Right atrium auricular region (tissue), 2 donors: ENCODE data around the gene CFAP299. TPM values are rescaled to one million over a fixed set of nuclear protein-coding genes. Genes with fewer than 3 reads are reported as not detected.

Experiments
- DNase-seq: peaks from one replicate; pipeline ENCODE4 v3.0.0-alpha.2; 2019; ENCODE audit warnings: low spot score
- H3K27ac ChIP-seq, 2 donors: fragments of 200-600 bp; sonication (generic); 1 replicate in 1 of 2; 2 replicates in 1 of 2; pipeline ENCODE4 v1.5.1; 2016 to 2019
- H3K27me3 ChIP-seq, 2 donors: fragments of 200-600 bp; sonication (generic); one replicate each; pipeline versions ENCODE4 v1.5.1 to v1.6.0; 2017 to 2019
- H3K36me3 ChIP-seq: fragments of 200-600 bp; sonication (generic); one replicate; pipeline ENCODE4 v1.5.1; 2016
- H3K4me1 ChIP-seq, 2 donors: fragments of 200-600 bp; sonication (generic); one replicate each; pipeline versions ENCODE4 v1.5.1 to v1.6.0; 2017 to 2019
- H3K4me3 ChIP-seq, 2 donors: fragments of 200-600 bp; sonication (generic); 1 replicate in 1 of 2; 2 replicates in 1 of 2; pipeline ENCODE4 v1.5.1; 2017 to 2019; ENCODE audit warnings: mild to moderate bottlenecking in 1 of 2, moderate library complexity in 1 of 2
- H3K9me3 ChIP-seq, 2 donors: fragments of 200-600 bp; sonication (generic); one replicate each; pipeline ENCODE4 v1.5.1; 2019
- CTCF ChIP-seq, 2 donors: fragments of 200-600 bp; sonication (generic); IDR thresholded peaks; one replicate each; pipeline ENCODE4 v1.5.1; 2019; ENCODE audit warnings: antibody characterized with exemption in 2 of 2
- total RNA-seq, 2 donors: library from RNA; depleted of rRNA; stranded (reverse); fragments of >200 nt; gene quantifications; one replicate each; pipeline ENCODE4 v1.1.0, GENCODE V29; 2016

CFAP299 gene
- total RNA-seq, 2 donors from 2014 or later: not detected

GRCh38 chr4:81003597-81004111 lies 668.1 kb downstream of the CFAP299 start:
- TF ChIP-seq CTCF (IDR thresholded peaks at IDR 0.05): no peak
- no peaks in the 10 kb centered on the region for H3K9me3 ChIP-seq
- no peak for DNase-seq

DNA sequence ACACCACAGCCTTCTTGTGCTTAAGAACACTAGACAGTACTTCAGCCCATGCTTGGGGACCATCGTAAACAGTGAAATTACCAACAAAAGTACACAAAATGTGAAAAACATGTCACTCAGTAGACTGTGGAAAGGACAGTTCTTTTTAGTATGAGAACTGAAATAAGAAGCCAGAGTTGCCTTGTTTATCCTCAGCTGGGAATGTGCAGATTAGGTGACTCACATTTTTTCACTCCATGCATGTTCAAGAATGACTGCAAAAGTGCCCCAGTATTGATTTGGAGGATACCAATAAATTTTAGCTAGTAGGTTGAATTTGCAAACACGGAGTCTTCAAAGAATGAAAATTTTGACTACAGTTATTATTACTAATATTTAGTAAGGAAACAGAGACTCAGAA lies 671.9 kb downstream of the CFAP299 start:
- Histone ChIP-seq H3K27me3 (no peaks in the 10 kb centered on the region), H3K4me3 (no peak overlapping the region), H3K4me1 (no peaks in the 10 kb centered on the region), H3K36me3 (no peaks in the 10 kb centered on the region), H3K9me3 (no peaks in the 10 kb centered on the region), H3K27ac (no peak overlapping the region)
- DNase-seq: no peak
- TF ChIP-seq CTCF (IDR thresholded peaks at IDR 0.05): no peak

More at GRCh38 chr4:81003597-81004111, 668.1 kb downstream of the CFAP299 start:
- no peak overlapping the region for H3K4me3 ChIP-seq
- H3K4me1 ChIP-seq: no peaks in the 10 kb centered on the region
- no peak overlapping the region for H3K27ac ChIP-seq
- no peaks in the 10 kb centered on the region for H3K27me3 ChIP-seq
- no peaks in the 10 kb centered on the region for H3K36me3 ChIP-seq

Other genes with a start within 250 kb of the CFAP299 start
- gene PRDM8, start 138.2 kb upstream of the CFAP299 start, total RNA-seq: 1 to 10 TPM; 1.4 to 2.2 TPM
- gene FGF5, start 69.1 kb upstream of the CFAP299 start, total RNA-seq: under 1 TPM in 1 of 2 donors, not detected in 1; 0.07 TPM